GM18505 (cell line): ENCODE measurements around the gene MMP15.
A peak's percentile ranks its signal among the peaks of the same experiment; 100 is the strongest.
"Not testable (repeated sequence)": the region's sequence is repeated elsewhere in the genome, so short reads cannot be mapped to it uniquely, and the experiment has no call there.

Experiments used
- ATAC-seq: cut with Tn5 transposase; IDR thresholded peaks from one replicate; pipeline ENCODE4 v1.9.1; 2021; ENCODE audit not compliant: unreplicated experiment
- POLR2A ChIP-seq: IDR thresholded peaks from 4 replicates; pipeline ENCODE4 v1.6.1; 2011; ENCODE audit warnings: borderline replicate concordance; ENCODE audit not compliant: insufficient read depth, insufficient read length; ENCODE audit errors: extremely low read depth

Gene MMP15

DNA sequence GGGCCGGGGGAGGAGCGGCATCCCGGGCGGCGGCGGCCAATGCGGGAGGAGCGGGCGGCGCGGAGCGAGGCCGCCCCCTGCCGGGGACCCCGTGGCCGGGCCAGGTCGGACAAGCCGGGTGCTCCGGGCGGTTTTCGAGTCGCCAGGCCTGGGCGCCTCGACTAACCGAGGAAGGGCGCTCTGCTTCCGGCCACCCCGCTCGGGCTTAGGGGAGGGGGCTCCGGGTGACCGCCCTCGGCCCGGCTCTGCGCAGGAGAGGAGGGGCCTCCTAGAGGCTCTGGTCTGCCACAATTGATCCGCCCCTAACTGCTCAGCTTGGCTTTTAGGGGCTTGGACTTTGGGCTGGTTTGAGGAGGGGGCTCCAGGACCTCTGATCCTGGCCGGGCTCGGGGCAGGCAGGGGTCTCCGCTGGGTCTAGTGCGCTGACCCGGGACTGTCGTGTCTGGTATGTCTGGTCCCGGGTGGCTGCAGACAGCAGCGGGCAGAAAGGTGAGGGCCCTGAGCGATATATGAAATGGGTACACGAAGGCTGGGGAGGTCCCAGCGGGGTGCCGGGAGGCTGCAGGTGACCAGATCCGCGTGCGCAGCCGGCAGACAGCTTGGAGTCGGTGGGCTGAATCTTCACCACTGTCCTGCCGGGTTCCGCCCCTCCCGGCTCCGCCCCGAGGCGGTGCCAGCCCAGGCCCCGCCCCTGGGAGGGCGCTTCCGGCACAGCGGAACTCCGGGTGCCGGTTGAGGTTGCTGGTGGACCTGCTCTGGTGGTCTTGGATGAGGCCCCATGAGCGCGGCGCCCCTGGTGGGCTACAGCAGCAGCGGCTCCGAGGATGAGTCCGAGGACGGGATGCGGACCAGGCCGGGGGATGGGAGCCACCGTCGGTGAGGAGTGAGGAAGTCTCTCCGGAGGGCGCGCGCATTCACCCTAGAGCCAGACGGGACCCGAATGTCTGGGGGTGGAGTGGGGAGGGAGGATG, 24.6 kb upstream of the MMP15 start, which contains the start of gene USB1:
TSS of gene USB1 (plus strand) at position 702 of the 971 bp plus-strand sequence. CDS start at position 779, 77 bp downstream.
- TF ChIP-seq POLR2A = peak; percentile 89
- ATAC-seq = peak; percentile 71

DNA sequence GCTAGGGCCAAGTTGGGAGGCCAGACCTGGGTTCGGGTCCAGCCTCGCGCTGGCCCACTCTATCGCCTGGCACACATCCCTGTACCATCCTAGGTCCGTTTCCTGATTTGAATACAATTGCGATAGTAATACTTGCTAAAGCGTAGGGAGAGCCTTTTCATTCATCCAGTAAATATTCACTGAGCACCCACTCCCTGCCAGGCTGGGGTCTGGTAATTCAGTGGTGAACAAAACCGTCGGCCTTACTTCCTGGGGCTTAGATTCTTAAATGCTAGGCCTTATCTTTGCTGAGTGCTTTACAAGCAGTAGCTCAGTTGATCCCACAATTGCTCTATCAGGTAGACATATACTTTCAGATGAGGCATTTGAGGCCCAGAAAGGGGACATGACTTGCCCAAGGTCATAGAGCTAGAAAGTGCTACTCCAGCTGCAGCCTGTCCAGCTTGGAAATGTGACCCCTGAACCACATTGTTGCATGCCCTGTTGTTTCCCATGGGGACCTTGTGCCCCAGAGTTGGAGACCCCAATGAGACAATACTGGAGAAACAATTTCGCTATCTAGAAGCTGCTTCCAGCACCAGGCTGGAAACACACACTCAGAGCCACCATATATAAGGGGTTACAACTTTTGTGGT, 23.7 kb upstream of the MMP15 start:
- TF ChIP-seq POLR2A = no peak
- no peak for ATAC-seq

DNA sequence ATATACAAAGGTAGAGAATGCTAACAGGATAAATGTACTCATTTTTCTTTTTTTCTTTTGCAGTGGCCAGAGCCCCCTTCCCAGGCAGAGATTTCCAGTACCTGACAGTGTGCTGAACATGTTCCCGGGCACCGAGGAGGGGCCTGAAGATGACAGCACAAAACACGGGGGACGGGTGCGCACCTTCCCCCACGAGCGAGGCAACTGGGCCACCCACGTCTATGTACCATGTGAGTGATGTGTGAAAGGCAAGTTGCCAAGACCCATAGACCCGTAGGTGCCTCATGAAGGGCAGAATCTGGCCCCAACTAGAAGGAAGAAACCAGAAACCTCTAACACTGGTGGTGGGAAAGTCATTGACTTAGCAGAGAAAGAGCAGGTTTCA, 23.1 kb upstream of the MMP15 start:
- ATAC-seq = no peak
- no peak for TF ChIP-seq POLR2A

DNA sequence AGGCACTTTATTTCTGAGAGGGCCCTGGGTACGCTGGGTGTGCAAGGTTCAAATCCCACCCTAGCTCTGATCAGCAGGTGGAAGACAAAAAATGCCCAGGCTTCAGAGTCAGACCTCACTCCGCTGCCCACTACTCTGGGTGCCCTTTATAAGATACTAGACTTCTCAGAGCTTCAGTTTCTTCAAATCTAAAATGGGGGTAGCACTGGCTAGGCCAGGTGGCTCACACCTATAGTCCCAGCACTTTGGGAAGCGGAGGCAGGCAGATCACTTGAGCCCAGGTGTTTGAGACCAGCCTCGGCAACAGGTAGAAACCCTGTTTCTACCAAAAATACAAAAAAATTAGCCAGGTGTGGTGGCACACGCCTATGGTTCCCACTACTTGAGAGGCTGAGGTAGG, 22.6 kb upstream of the MMP15 start:
- TF ChIP-seq POLR2A = no peak
- no peak for ATAC-seq

DNA sequence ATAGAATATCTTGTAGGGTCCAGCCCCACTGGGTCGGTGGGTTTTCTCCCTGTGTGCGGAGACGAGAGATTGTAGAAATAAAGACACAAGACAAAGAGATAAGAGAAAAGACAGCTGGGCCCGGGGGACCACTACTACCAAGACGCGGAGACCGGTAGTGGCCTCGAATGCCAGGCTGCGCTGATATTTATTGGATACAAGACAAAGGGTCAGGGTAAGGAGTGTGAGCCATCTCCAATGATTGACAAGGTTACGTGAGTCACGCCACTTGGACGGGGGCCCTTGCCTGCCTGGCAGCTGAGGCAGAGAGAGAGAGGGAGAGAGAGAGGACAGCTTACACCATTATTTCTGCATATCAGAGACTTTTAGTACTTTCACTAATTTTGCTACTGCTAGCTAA, 20.8 kb upstream of the MMP15 start:
- not testable (repeated sequence) for ATAC-seq

DNA sequence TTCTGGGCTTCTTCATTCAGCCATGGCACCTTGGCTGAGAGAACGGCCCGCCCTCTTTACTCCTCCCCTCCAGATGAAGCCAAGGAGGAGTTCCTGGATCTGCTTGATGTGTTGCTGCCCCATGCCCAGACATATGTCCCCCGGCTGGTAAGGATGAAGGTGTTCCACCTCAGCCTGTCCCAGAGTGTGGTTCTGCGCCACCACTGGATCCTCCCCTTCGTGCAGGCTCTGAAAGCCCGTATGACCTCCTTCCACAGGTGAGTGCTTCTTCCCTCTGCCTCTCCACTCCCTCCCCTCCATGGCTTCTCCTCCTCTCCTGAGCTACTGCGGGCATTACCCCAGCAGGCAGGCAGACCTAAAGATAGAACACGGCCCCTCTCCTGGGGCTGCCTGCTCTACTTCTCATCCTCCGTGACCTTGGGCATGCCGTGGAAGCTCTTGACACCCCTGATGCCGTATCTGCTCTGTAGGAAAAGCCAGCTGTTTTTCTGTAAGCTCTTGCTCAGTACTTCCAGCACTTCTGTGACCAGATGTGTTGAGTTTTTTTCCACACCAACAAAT, 15.6 kb upstream of the MMP15 start:
- no peak for TF ChIP-seq POLR2A
- no peak for ATAC-seq

DNA sequence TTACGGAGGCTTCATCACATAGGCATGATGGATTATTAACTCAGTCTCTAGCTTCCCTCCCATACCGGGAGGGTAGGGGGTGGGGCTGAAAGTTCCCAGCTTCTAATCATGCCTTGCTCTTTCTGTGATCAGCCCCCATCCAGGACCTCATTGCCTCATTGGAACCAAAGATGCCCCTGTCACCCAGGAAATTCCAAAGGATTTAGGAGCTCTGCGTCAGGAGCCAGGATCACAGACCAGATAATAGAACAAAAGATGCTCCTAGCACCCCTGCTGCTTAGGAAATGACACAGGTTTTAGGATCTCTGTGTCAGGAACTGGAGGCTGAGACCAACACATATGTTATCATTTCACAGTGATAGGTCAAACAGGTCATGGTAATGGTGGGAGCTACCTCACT, 14.7 kb upstream of the MMP15 start:
- no peak for ATAC-seq
- no peak for TF ChIP-seq POLR2A

DNA sequence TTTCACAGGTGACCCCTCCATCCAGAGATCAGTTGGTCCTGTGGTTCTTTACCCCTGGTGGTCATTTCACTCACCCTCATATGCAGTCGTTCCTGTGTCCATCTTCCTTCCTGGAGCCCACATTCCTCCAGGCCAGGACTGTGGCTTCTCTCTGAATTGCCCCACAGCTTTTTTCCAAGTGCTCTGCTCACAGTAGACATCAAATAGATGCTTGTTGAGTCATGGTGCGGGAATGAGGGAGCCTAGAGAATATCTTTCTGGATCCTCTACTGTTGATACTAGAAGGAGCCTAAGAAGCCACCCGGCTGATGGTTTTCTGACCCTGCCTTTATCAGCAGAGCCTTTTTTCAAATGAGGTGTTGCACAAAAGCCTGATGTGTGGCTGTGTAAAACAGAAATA, 13.9 kb upstream of the MMP15 start:
- no peak for TF ChIP-seq POLR2A
- ATAC-seq = no peak

DNA sequence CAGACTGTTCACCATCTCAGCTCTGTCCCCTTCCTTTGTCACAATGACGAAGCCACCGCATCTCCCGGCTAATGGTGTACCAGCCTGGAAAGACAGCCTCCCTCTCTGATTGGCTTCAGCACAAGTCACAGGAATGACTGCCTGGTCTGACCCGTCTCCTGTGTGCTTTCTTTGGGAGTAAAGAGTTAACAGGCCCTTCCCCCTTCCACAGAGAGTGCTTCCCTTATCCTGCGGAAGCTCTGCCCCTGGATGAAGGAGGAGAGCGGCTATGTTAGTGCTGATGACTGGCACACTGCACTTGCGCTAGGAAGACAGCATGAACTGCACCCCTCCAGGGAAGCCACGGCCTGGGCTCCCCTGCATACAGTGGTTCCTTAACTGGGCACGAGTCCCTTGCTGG, 13.1 kb upstream of the MMP15 start:
- no peak for ATAC-seq
- no peak for TF ChIP-seq POLR2A

DNA sequence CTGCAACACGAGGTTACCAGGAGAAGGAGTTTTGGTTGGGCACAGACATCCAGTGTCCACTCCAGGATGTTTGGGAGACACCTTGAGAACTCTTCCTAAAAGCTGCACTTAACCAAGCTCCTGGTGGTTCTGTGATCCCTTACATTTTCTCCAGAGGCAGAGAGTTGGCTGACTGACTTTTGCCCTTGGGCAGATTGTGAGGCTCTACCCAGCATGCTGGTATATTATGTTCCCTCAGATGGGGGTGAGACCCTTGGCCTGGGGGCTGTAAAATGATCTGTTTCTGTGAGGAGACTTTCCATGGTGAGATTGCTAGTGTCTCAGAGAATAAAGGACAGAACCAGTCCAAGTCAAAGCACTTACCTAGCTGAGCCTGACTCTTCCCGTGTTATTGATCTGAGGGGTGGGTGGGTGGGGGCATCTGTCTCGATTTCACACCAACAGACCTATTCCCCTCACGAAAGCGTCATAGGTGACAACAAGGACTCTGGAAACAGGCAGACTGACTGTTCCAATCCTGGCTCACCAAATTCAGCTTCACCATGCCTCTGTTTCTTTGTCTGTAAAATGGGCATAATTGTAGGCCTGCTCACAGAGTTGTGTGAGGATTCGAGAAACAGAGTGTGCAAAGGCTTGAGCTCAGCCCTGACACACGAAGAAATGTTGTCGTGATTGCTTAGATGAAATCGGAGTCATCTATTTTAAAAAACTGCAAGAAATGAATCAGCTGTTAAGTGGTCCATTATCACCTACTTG, 12.2 kb upstream of the MMP15 start:
- ATAC-seq = no peak
- no peak for TF ChIP-seq POLR2A

DNA sequence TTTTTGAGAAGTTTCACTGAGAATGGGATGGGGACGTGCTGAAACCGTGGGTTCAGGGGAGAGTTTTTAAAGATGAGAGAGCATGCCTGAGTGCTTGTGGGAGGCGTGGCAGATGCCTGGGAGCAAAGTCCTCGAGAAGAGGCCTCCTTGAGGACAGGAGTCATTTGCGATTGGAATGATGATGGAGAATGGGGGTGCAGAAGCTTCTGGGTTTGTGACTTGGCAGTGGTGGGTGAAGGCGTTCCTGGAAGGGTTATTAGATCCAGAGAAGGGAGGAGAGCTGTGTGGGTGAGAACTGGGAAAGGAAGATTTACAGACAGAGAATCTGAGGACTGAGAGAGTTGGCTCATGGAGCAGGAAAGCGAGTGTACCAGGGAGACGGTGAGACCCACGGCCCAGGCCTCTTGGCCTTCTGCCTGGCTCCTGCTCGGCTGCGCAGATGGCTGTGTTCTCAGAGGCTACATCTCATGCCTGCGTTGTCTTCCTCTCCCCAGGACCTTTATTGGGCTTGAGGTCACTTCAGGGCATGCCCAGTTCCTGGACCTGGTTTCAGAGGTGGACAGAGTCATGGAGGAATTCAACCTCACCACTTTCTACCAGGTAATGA, 8.6 kb upstream of the MMP15 start:
- ATAC-seq = no peak
- no peak for TF ChIP-seq POLR2A

DNA sequence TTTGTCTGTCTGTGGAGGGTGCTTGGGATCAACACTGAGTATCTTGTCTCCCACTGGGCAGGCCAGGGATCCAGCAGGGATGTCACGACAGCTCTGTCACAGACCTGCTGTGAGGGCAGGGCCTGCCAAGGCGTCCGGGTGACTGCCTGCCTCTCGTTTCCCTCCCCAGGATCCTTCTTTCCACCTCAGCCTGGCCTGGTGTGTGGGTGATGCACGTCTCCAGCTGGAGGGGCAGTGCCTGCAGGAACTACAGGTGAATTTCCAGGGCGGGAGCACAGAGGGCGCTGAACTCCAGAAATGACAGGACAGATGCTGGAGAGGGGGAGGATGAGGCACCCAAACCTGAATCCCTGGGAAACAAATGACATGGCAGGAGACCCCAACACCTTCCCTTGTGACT, 6.8 kb upstream of the MMP15 start:
- ATAC-seq = no peak
- no peak for TF ChIP-seq POLR2A
